ENCODE measurements around the gene MCF2L2.

DNA sequence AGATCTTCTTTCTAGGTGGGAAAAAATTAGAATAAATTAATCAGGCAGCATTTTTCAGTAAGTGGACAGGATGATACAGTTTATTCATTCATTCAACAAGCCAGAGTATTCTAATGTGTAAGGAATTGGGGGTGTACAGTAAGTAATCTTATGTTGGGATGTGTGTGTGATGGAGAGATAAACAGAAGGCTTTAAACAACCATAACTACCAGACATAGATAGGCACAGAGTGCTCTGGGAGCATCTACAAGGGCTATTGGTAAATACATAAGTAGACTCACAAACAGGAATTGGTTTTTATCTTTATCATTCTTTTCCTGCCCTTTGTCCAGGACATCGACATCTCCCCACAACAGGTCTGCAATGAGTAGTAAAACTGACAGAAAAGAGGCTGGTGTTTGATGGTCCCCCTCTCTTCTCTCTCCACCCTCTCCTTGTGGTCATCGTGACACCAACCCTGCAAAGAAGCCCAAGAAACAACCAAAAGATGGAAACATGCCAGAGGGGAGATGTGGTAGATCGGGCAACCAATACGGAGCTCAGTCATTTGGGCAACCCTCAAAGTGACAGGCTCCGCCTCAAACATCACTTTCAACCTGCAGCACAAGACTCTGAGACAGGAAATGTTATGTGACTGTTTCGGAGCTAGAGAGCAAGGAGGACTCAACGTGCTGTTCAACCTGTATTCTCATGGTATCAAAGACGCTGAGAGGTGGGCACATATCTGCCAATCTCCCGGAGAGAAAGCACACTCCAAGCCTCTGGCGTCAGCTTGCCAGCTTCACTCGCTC lies 204.0 kb downstream of the MCF2L2 start:
- TF ChIP-seq EZH2 (IDR thresholded peaks at IDR 0.05) = no peak
- no peak for TF ChIP-seq POLR2AphosphoS5 (IDR thresholded peaks at IDR 0.05; ENCODE audit: borderline replicate concordance, low read depth, low read length)
- no peak for TF ChIP-seq FOXP2 (optimal IDR thresholded peaks at IDR 0.05; ENCODE audit: control extremely low read depth, extremely low read length, insufficient read depth)

Data from SK-N-MC (cell line).